Fibroblast of lung (primary cell): ENCODE results near the gene MSI2.
"Not testable (repeated sequence)": the region's sequence is repeated elsewhere in the genome, so short reads cannot be mapped to it uniquely, and the experiment has no call there.

Experiments
- CTCF ChIP-seq, 2 donors: IDR thresholded peaks in 1 of 2; conservative IDR thresholded peaks in 1 of 2; 1 replicate in 1 of 2; 2 replicates in 1 of 2; pipeline ENCODE4 v1.5.1; 2011 to 2012; ENCODE audit warnings: low read length in 2 of 2, control low read depth in 1 of 2, inconsistent platforms in 1 of 2, low read depth in 1 of 2, mild to moderate bottlenecking in 1 of 2
- EZH2 ChIP-seq: IDR thresholded peaks from 2 replicates; pipeline ENCODE4 v1.5.1; 2012; ENCODE audit warnings: low read length, control low read depth, mild to moderate bottlenecking; ENCODE audit errors: missing control alignments

- TF ChIP-seq CTCF (conservative IDR thresholded peaks at IDR 0.05 in 1 of 2, IDR thresholded peaks at IDR 0.05 in 1 of 2; ENCODE audit: low read depth in 1 of 2, low read length in 2 of 2); EZH2: not testable (repeated sequence)
Observed at GRCh38 chr17:57499221-57499620, 242.9 kb downstream of the MSI2 start.
